Esophagus squamous epithelium (tissue), 4 donors: ENCODE results near the gene CMC2.
A peak's percentile ranks its signal among the peaks of the same experiment; 100 is the strongest.

Source experiments
- POLR2A ChIP-seq, 4 donors: fragments of 450-650 bp; IDR thresholded peaks; one replicate each; pipeline ENCODE4 v1.6.1; 2017; ENCODE audit warnings: antibody characterized with exemption in 4 of 4, mild to moderate bottlenecking in 4 of 4, moderate library complexity in 3 of 4
- TF ChIP-seq, protein P1 (sequence below), 6 experiments: fragments of 450-650 bp in 4 of 6; fragments of 200-600 bp in 2 of 6; sonication (generic) in 2 of 6; IDR thresholded peaks; one replicate each; pipeline ENCODE4 v1.5.1; 2016 to 2019; ENCODE audit warnings: antibody characterized with exemption in 6 of 6, mild to moderate bottlenecking in 4 of 6, moderate library complexity in 4 of 6

DNA sequence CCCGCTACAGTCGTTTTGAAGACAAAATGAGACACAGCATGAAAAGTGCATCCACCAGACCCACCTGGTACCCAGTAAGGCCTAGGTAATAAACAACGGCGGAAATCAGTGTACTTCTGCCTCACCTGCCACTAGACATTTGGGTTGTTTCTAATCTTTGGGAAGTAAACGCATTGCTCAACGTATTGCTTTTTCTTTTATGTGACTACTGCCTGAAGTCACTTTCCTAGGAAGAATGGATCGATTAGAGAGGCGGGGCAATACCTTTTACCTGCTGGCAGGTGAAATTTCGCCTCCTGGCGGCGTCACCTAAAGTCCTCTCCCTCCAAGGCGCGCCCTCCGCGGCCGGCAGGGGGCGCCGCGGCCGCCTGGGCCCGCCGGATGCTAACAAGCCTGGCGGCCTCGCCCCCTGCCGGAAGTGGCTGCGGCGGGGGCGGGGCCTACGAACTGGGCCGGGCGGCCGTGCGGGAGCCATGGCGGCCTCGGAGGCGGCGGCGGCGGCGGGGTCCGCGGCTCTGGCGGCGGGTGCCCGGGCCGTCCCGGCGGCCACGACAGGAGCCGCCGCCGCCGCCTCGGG is 28.8 kb upstream of the CMC2 start, which contains the start of gene ATMIN:
- TF ChIP-seq POLR2A (IDR thresholded peaks at IDR 0.05), result peak in 1 of 4 donors; percentile 44
- TF ChIP-seq, protein P1, sequence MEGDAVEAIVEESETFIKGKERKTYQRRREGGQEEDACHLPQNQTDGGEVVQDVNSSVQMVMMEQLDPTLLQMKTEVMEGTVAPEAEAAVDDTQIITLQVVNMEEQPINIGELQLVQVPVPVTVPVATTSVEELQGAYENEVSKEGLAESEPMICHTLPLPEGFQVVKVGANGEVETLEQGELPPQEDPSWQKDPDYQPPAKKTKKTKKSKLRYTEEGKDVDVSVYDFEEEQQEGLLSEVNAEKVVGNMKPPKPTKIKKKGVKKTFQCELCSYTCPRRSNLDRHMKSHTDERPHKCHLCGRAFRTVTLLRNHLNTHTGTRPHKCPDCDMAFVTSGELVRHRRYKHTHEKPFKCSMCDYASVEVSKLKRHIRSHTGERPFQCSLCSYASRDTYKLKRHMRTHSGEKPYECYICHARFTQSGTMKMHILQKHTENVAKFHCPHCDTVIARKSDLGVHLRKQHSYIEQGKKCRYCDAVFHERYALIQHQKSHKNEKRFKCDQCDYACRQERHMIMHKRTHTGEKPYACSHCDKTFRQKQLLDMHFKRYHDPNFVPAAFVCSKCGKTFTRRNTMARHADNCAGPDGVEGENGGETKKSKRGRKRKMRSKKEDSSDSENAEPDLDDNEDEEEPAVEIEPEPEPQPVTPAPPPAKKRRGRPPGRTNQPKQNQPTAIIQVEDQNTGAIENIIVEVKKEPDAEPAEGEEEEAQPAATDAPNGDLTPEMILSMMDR (IDR thresholded peaks at IDR 0.05), result peak; percentile 89 to 100 (median 99)
